ENCODE data around the gene FUZ.
"Not testable (repeated sequence)": the region's sequence is repeated elsewhere in the genome, so short reads cannot be mapped to it uniquely, and the experiment has no call there.

The FUZ gene

GRCh38 chr19:49830766-49831165 lies 17.7 kb upstream of the FUZ start:
- DNase-seq (ENCODE audit: low read depth in 2 of 2) = no peak

- no peak for DNase-seq (ENCODE audit: low read depth in 2 of 2)
These were observed 16.6 kb upstream of the FUZ start for GRCh38 chr19:49829721-49830120.

GRCh38 chr19:49829200-49829599 lies 16.1 kb upstream of the FUZ start:
- no peak for DNase-seq (ENCODE audit: low read depth in 2 of 2)

- no peak for DNase-seq (ENCODE audit: low read depth in 2 of 2)
These were observed 13.9 kb upstream of the FUZ start for GRCh38 chr19:49827034-49827433.

- no peak for DNase-seq (ENCODE audit: low read depth in 2 of 2)
These were observed 11.6 kb upstream of the FUZ start for GRCh38 chr19:49824662-49825061.

- no peak for DNase-seq (ENCODE audit: low read depth in 2 of 2)
These were observed 10.4 kb upstream of the FUZ start for GRCh38 chr19:49823472-49823871.

GRCh38 chr19:49820125-49820524 lies 7.0 kb upstream of the FUZ start:
- DNase-seq (ENCODE audit: low read depth in 2 of 2) = no peak

- DNase-seq (ENCODE audit: low read depth in 2 of 2) = not testable (repeated sequence)
These were observed 6.5 kb upstream of the FUZ start for GRCh38 chr19:49819452-49820115.

- DNase-seq (ENCODE audit: low read depth in 2 of 2) = no peak
These were observed 5.7 kb upstream of the FUZ start for GRCh38 chr19:49818649-49819370.

GRCh38 chr19:49817964-49818648 lies 5.0 kb upstream of the FUZ start, which contains the start of gene MED25:
Gene MED25, plus strand, starts transcription at chr19:49818289. Its CDS starts 53 bp downstream, at chr19:49818342.
- DNase-seq (ENCODE audit: low read depth in 2 of 2) = peak; percentile 64 to 68

- no peak for DNase-seq (ENCODE audit: low read depth in 2 of 2)
These were observed 3.5 kb upstream of the FUZ start for GRCh38 chr19:49816590-49816989.

GRCh38 chr19:49814010-49814409 lies 918 bp upstream of the FUZ start:
- DNase-seq (ENCODE audit: low read depth in 2 of 2) = no peak

- no peak for DNase-seq (ENCODE audit: low read depth in 2 of 2)
These were observed 568 bp downstream of the FUZ start for GRCh38 chr19:49812452-49812996.

- no peak for DNase-seq (ENCODE audit: low read depth in 2 of 2)
These were observed 1.8 kb downstream of the FUZ start for GRCh38 chr19:49811328-49811727.

- no peak for DNase-seq (ENCODE audit: low read depth in 2 of 2)
These were observed 3.1 kb downstream of the FUZ start for GRCh38 chr19:49809941-49810389.

GRCh38 chr19:49809160-49809940 lies 3.7 kb downstream of the FUZ start:
- DNase-seq (ENCODE audit: low read depth in 2 of 2) = no peak

- DNase-seq (ENCODE audit: low read depth in 2 of 2) = peak; percentile 63 to 66
These were observed 4.4 kb downstream of the FUZ start for GRCh38 chr19:49808711-49809159.

- no peak for DNase-seq (ENCODE audit: low read depth in 2 of 2)
These were observed 5.0 kb downstream of the FUZ start for GRCh38 chr19:49807904-49808675.

- no peak for DNase-seq (ENCODE audit: low read depth in 2 of 2)
These were observed 5.8 kb downstream of the FUZ start for GRCh38 chr19:49807058-49807903.

- no peak for DNase-seq (ENCODE audit: low read depth in 2 of 2)
These were observed 6.5 kb downstream of the FUZ start for GRCh38 chr19:49806620-49806959.
